Heart left ventricle (tissue), 13 donors: ENCODE data around the gene SLC4A2.

Experiments used
- POLR2A ChIP-seq, 2 donors: fragments of 450-650 bp; IDR thresholded peaks; one replicate each; pipeline ENCODE4 v1.6.1; 2017; ENCODE audit warnings: antibody characterized with exemption in 2 of 2, mild to moderate bottlenecking in 2 of 2, moderate library complexity in 2 of 2
- TF ChIP-seq, protein P1 (sequence below), 12 donors: fragments of 200-600 bp; sonication (generic) in 4 of 12; IDR thresholded peaks; one replicate each; pipeline versions ENCODE4 v1.5.0 to v1.8.0; 2018 to 2022; ENCODE audit warnings: antibody characterized with exemption in 12 of 12, mild to moderate bottlenecking in 5 of 12
- donor health status: ischemic (EF 13 %, LVEDD 7.1; RV severe dilation, severe dysfunction).
- donor health status: DM: no; HTN: yes; CAD: no.
- donor health status: DM: no; HTN: no; CAD: no.
- donor health status: ischemic (EF 25% LVEDD 6.9; RV normal size, moderate dysfunction).
- donor health status: ischemic (EF 25% LVEDD 5.7; RV mildly dilated, moderate dysfunction).
- donor health status: ischemic (EF 35%, LVEDD 5.7; RV mildly dilated, moderate dysfunction).
- donor health status: nonischemic (EF 11% LVEDD 7.7; RV severe dilation, severe dysfunction).
- donor health status: DM: yes; HTN: yes; CAD: no.
- donor health status: PGD.
- donor health status: ischemic (EF 29% LVEDD 5.4; RV normal size, mild dysfunction).
- donor health status: nonischemic (EF 23%, LVEDD 6.1; RV moderate dilation, normal function).

DNA sequence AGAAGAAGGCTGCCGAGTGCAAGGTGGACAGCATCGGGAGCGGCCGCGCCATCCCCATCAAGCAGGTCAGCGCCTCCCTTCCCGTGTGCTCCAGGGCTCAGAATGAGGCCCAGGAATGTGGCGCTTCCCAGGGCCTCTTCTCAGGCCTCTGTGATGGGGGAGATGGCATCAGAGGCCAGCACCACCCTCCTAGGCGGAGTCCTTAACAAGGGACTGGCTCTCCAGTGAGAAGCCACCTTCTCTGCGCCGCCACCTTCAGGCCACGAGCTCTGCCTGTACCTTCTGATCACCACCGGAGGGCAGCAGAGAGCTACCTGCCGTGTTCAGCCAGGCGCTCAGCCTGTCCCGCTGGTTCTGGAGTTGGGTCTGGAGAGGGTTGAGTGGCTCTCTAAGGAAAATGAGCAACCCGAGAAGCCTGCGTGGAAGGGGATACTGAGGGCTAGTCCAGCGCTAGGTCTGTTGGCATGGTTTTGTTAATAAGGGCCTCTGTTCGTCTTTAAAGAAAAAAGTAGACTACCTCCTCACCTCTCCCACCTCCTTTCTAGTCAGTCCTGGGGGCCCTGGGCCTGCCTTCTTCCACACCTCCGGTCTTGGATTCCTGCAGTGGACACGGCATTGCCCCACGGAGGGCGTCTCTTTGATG lies 64.6 kb downstream of the SLC4A2 start:
- no peak for TF ChIP-seq POLR2A (IDR thresholded peaks at IDR 0.05)
- TF ChIP-seq, protein P1, sequence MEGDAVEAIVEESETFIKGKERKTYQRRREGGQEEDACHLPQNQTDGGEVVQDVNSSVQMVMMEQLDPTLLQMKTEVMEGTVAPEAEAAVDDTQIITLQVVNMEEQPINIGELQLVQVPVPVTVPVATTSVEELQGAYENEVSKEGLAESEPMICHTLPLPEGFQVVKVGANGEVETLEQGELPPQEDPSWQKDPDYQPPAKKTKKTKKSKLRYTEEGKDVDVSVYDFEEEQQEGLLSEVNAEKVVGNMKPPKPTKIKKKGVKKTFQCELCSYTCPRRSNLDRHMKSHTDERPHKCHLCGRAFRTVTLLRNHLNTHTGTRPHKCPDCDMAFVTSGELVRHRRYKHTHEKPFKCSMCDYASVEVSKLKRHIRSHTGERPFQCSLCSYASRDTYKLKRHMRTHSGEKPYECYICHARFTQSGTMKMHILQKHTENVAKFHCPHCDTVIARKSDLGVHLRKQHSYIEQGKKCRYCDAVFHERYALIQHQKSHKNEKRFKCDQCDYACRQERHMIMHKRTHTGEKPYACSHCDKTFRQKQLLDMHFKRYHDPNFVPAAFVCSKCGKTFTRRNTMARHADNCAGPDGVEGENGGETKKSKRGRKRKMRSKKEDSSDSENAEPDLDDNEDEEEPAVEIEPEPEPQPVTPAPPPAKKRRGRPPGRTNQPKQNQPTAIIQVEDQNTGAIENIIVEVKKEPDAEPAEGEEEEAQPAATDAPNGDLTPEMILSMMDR (IDR thresholded peaks at IDR 0.05) = peak; percentile 96 to 99 (median 98)
